H1 (cell line): Measurements from ENCODE around the gene NR2F1-AS1. TPM values are rescaled to one million over a fixed set of nuclear protein-coding genes. Genes with fewer than 3 reads are reported as not detected.

Experiments
- CTCF ChIA-PET: fragments of 300-600 bp; sonication (Branson Sonifier 250); formaldehyde crosslinking; loops from one replicate; lab custom pipeline; 2021; ENCODE audit not compliant: partially characterized antibody; lab: Charles Lee
- POLR2A ChIA-PET: fragments of 300-600 bp; sonication (Branson Sonifier 250); formaldehyde crosslinking; loops from one replicate; lab custom pipeline; 2021; ENCODE audit warnings: inconsistent platforms; ENCODE audit not compliant: partially characterized antibody; lab: Charles Lee
- DNase-seq, 2 experiments: peaks; one replicate each; pipeline versions ENCODE4 v3.0.0 to v3.0.0-alpha.2; 2010 to 2022; ENCODE audit warnings: low spot score in 2 of 2, low read depth in 1 of 2, mixed read lengths in 1 of 2
- FAIRE-seq: peaks from 2 replicates; lab custom pipeline; 2011; peaks lifted over from hg19 to GRCh38; lab: Jason Lieb, UNC
- H2AFZ ChIP-seq: 2 replicates; pipeline ENCODE4 v1.8.1; 2012; ENCODE audit warnings: low read length, inconsistent platforms
- H2AK5ac ChIP-seq: 2 replicates; pipeline ENCODE4 v1.6.1; 2013; ENCODE audit warnings: low read depth, low read length
- H2BK120ac ChIP-seq: replicated peaks from 2 replicates; pipeline ENCODE3; 2013; ENCODE audit warnings: low read depth, low read length, inconsistent platforms
- H2BK12ac ChIP-seq: 2 replicates; pipeline ENCODE4 v1.6.1; 2013; ENCODE audit warnings: low read depth, low read length
- H2BK15ac ChIP-seq: 2 replicates; pipeline ENCODE4 v1.6.1; 2013; ENCODE audit warnings: low read length
- H2BK20ac ChIP-seq: 2 replicates; pipeline ENCODE4 v1.6.1; 2013; ENCODE audit warnings: low read length
- H2BK5ac ChIP-seq: 2 replicates; pipeline ENCODE4 v1.6.1; 2013; ENCODE audit warnings: low read depth, low read length
- H3K14ac ChIP-seq: 2 replicates; pipeline ENCODE4 v1.6.1; 2013; ENCODE audit warnings: inconsistent platforms; ENCODE audit not compliant: insufficient read length
- H3K18ac ChIP-seq: 2 replicates; pipeline ENCODE4 v1.6.1; 2013; ENCODE audit warnings: low read length; ENCODE audit errors: extremely low read depth
- H3K23ac ChIP-seq: 2 replicates; pipeline ENCODE4 v1.6.1; 2013; ENCODE audit warnings: inconsistent platforms; ENCODE audit not compliant: insufficient read length
- H3K23me2 ChIP-seq: 2 replicates; pipeline ENCODE4 v1.6.1; 2013; ENCODE audit warnings: low read depth, low read length
- H3K27ac ChIP-seq: 2 replicates; pipeline ENCODE4 v1.6.1; 2011; ENCODE audit warnings: low read depth, low read length, inconsistent platforms
- H3K27me3 ChIP-seq, 4 experiments: replicated peaks in 1 of 4; 1 replicate in 1 of 4; 2 replicates in 3 of 4; pipeline versions ENCODE4 v1.6.1 to v1.8.1; 2011 to 2013; ENCODE audit warnings: low read length in 3 of 4, mild to moderate bottlenecking in 3 of 4, inconsistent platforms in 2 of 4, mixed read lengths in 2 of 4, moderate library complexity in 1 of 4; ENCODE audit not compliant: control insufficient read depth in 3 of 4, insufficient read depth in 3 of 4; ENCODE audit errors: extremely low read depth in 1 of 4
- H3K36me3 ChIP-seq, 4 experiments: 2 replicates each; pipeline versions ENCODE4 v1.6.1 to v1.8.1; 2011 to 2013; ENCODE audit warnings: mild to moderate bottlenecking in 4 of 4, low read length in 3 of 4, moderate library complexity in 2 of 4, control low read depth in 1 of 4, inconsistent platforms in 1 of 4; ENCODE audit not compliant: insufficient read depth in 4 of 4, control insufficient read depth in 2 of 4
- H3K4ac ChIP-seq: replicated peaks from 2 replicates; pipeline ENCODE3; 2013; ENCODE audit warnings: low read length, low read depth, mixed read lengths, inconsistent platforms; ENCODE audit not compliant: insufficient read length
- H3K4me1 ChIP-seq, 4 experiments: replicated peaks in 1 of 4; 1 replicate in 1 of 4; 2 replicates in 3 of 4; pipeline versions ENCODE4 v1.6.1 to v1.8.1; 2011 to 2013; ENCODE audit warnings: low read length in 3 of 4, inconsistent platforms in 2 of 4, mixed read lengths in 1 of 4; ENCODE audit not compliant: insufficient read depth in 4 of 4, control insufficient read depth in 3 of 4
- H3K4me2 ChIP-seq, 2 experiments: 2 replicates each; pipeline versions ENCODE4 v1.6.1 to v1.8.1; 2011 to 2013; ENCODE audit warnings: low read depth in 2 of 2, low read length in 2 of 2, control low read depth in 1 of 2, inconsistent platforms in 1 of 2, mild to moderate bottlenecking in 1 of 2; ENCODE audit not compliant: insufficient read depth in 1 of 2
- H3K4me3 ChIP-seq, 4 experiments: fragments of 200-600, 300-600 bp in 1 of 4; sonication (generic), shearing (Covaris generic), sonication (Bioruptor Twin) in 1 of 4; 2 replicates each; pipeline versions ENCODE4 v1.5.1 to v1.8.1; 2011 to 2016; ENCODE audit warnings: low read length in 4 of 4, low read depth in 3 of 4, control low read depth in 2 of 4, inconsistent platforms in 2 of 4, mild to moderate bottlenecking in 2 of 4, mixed read lengths in 1 of 4, moderate library complexity in 1 of 4; ENCODE audit not compliant: insufficient read depth in 2 of 4; ENCODE audit errors: extremely low read depth in 1 of 4
- H3K56ac ChIP-seq: replicated peaks from 2 replicates; pipeline ENCODE3; 2013; ENCODE audit warnings: low read depth, mild to moderate bottlenecking, mixed read lengths, low read length, inconsistent platforms; ENCODE audit not compliant: insufficient read length
- H3K79me1 ChIP-seq: 2 replicates; pipeline ENCODE4 v1.6.1; 2013; ENCODE audit warnings: low read depth, low read length, control low read depth
- H3K79me2 ChIP-seq, 2 experiments: 2 replicates each; pipeline versions ENCODE4 v1.6.1 to v1.8.1; 2012 to 2013; ENCODE audit warnings: low read length in 2 of 2, mild to moderate bottlenecking in 2 of 2, inconsistent platforms in 1 of 2; ENCODE audit not compliant: insufficient read depth in 2 of 2, control insufficient read depth in 1 of 2
- H3K9ac ChIP-seq, 4 experiments: replicated peaks in 1 of 4; 1 replicate in 1 of 4; 2 replicates in 3 of 4; pipeline versions ENCODE4 v1.6.1 to v1.8.1; 2011 to 2013; ENCODE audit warnings: low read depth in 3 of 4, low read length in 3 of 4, control low read depth in 2 of 4, mild to moderate bottlenecking in 2 of 4, moderate library complexity in 2 of 4, inconsistent platforms in 1 of 4; ENCODE audit errors: extremely low read depth in 1 of 4
- H3K9me3 ChIP-seq, 2 experiments: 2 replicates each; pipeline versions ENCODE4 v1.6.1 to v1.8.1; 2012 to 2013; ENCODE audit warnings: mild to moderate bottlenecking in 2 of 2, moderate library complexity in 2 of 2, control low read depth in 1 of 2, inconsistent platforms in 1 of 2, low read depth in 1 of 2, low read length in 1 of 2, mixed read lengths in 1 of 2; ENCODE audit not compliant: insufficient read depth in 2 of 2
- H4K20me1 ChIP-seq, 2 experiments: replicated peaks in 1 of 2; 2 replicates each; pipeline versions ENCODE3 to v1.8.1; 2011 to 2013; ENCODE audit warnings: inconsistent platforms in 2 of 2, low read length in 2 of 2, mild to moderate bottlenecking in 1 of 2; ENCODE audit not compliant: insufficient read depth in 2 of 2, control insufficient read depth in 1 of 2
- H4K5ac ChIP-seq: 2 replicates; pipeline ENCODE4 v1.6.1; 2013; ENCODE audit warnings: low read length, low read depth, mixed read lengths, inconsistent platforms; ENCODE audit not compliant: insufficient read length
- H4K8ac ChIP-seq: 2 replicates; pipeline ENCODE4 v1.8.0; 2013; ENCODE audit warnings: mild to moderate bottlenecking, moderate library complexity, low read length, inconsistent platforms; ENCODE audit not compliant: insufficient read depth; ENCODE audit errors: extremely low read depth
- H4K91ac ChIP-seq: replicated peaks from 2 replicates; pipeline ENCODE3; 2013; ENCODE audit warnings: low read length, mixed read lengths, inconsistent platforms; ENCODE audit not compliant: insufficient read length
- CTBP2 ChIP-seq: IDR thresholded peaks from 2 replicates; pipeline ENCODE4 v1.7.0; 2011; ENCODE audit warnings: borderline replicate concordance, mild to moderate bottlenecking, moderate library complexity, mixed read lengths, low read length; ENCODE audit not compliant: insufficient read depth, insufficient read length
- EZH2 ChIP-seq: fragments of 200-600 bp; sonication (generic); IDR thresholded peaks from 2 replicates; pipeline ENCODE4 v1.7.1; 2012; ENCODE audit warnings: low read depth, mild to moderate bottlenecking, moderate library complexity, low read length, inconsistent platforms; ENCODE audit not compliant: severe bottlenecking
- FOSL1 ChIP-seq: IDR thresholded peaks from 2 replicates; pipeline ENCODE4 v1.6.1; 2011; ENCODE audit warnings: mild to moderate bottlenecking, low read depth, low read length, moderate library complexity; ENCODE audit not compliant: insufficient read depth
- GABPA ChIP-seq: IDR thresholded peaks from 2 replicates; pipeline ENCODE4 v1.6.1; 2011; ENCODE audit warnings: mild to moderate bottlenecking, low read length, moderate library complexity, borderline replicate concordance; ENCODE audit not compliant: insufficient read depth
- RNF2 ChIP-seq: fragments of 200-900, 300-1000 bp; sonication (generic); IDR thresholded peaks from 2 replicates; pipeline ENCODE4 v1.7.1; 2016; ENCODE audit warnings: borderline replicate concordance, low read depth, mild to moderate bottlenecking, antibody characterized with exemption, low read length; ENCODE audit not compliant: poor library complexity, severe bottlenecking; ENCODE audit errors: missing control alignments
- SIN3A ChIP-seq, 2 experiments: IDR thresholded peaks in 1 of 2; conservative IDR thresholded peaks in 1 of 2; 2 replicates each; pipeline ENCODE4 v1.6.1; 2011 to 2012; ENCODE audit warnings: low read length in 2 of 2, improper control_type of control experiment in 1 of 2, low read depth in 1 of 2, mild to moderate bottlenecking in 1 of 2
- SRF ChIP-seq: IDR thresholded peaks from 2 replicates; pipeline ENCODE4 v1.6.1; 2011; ENCODE audit warnings: mild to moderate bottlenecking, low read depth, low read length, moderate library complexity
- SUZ12 ChIP-seq: fragments of 200-600 bp; sonication (generic); IDR thresholded peaks from 2 replicates; pipeline ENCODE4 v1.6.1; 2012; ENCODE audit warnings: mild to moderate bottlenecking, inconsistent platforms, low read length, moderate library complexity, mixed read lengths
- TBP ChIP-seq: IDR thresholded peaks from 2 replicates; pipeline ENCODE4 v1.6.1; 2011; ENCODE audit warnings: low read depth, low read length, improper control_type of control experiment
- TEAD4 ChIP-seq: IDR thresholded peaks from 2 replicates; pipeline ENCODE4 v1.6.1; 2012; ENCODE audit warnings: low read depth, low read length, inconsistent platforms, mixed read lengths
- WGBS, 2 experiments: shearing (Covaris generic) in 1 of 2; methylation state at CpG; one replicate each; pipeline versions ENCODE4 v1.1.6 to v1.1.7; 2013 to 2015; ENCODE audit warnings: low lambda C conversion rate in 2 of 2, mixed read lengths in 2 of 2, inconsistent platforms in 1 of 2, low coverage in 1 of 2, missing lambda C conversion rate in 1 of 2; ENCODE audit not compliant: insufficient replicate concordance in 2 of 2, insufficient coverage in 1 of 2, insufficient read length in 1 of 2; ENCODE audit errors: extremely low coverage in 1 of 2, missing lambda C conversion rate in 1 of 2; 5-methylcytosine and 5-hydroxymethylcytosine counted together
- polyA plus RNA-seq, 7 experiments: library from polyadenylated mRNA; depleted of rRNA in 3 of 7; stranded (reverse) in 5 of 7; unstranded in 2 of 7; fragments of >200 nt in 5 of 7; fragments of 200-250 nt in 2 of 7; gene quantifications; 1 replicate in 5 of 7; 2 replicates in 1 of 7; 4 replicates in 1 of 7; pipeline versions ENCODE4 v1.2.1 to v1.2.3, GENCODE V29; 2011 to 2013; ENCODE audit warnings: missing spikeins in 2 of 7, mixed read lengths in 2 of 7
- total RNA-seq: library from RNA; stranded (reverse); fragmentation: NEBNext Ultra II Directional; extraction: Animal tissue kit (Norgen Biotek cat#: 25700); gene quantifications from 2 replicates; pipeline ENCODE4 v1.2.1, GENCODE V29; 2021

Gene NR2F1-AS1
- total and polyA plus RNA-seq, 2 of the 8 experiments (the other 6 are each of a cell fraction or from before 2014, with no cell fraction given): 1.6 to 5.6 TPM

- no peak overlapping the region for H2BK120ac ChIP-seq
- no peaks in the 10 kb centered on the region for H3K79me2 ChIP-seq
- ChIA-PET CTCF (interaction anchor here (0.8 to 2.6 kb wide), 13 partner anchors 9 to 283 kb away, joined by 3 to 16 read pairs (median 4); no protein-coding TSS in a partner anchor), POLR2A (interaction anchor here (0.7 to 2.1 kb wide), 7 partner anchors 9 to 793 kb away, joined by 3 to 9 read pairs (median 4); no protein-coding TSS in a partner anchor)
- peaks cover 11 to 12% of the 10 kb centered on the region in 2 experiments for H4K20me1 ChIP-seq
- H2BK20ac ChIP-seq: no peak overlapping the region
- H2BK12ac ChIP-seq: no peak overlapping the region
- H4K91ac ChIP-seq: no peak overlapping the region
- H3K23me2 ChIP-seq: no peaks in the 10 kb centered on the region
- H2AFZ ChIP-seq: no peak overlapping the region
- peak overlapping the region; percentile 63 to 66 for H3K4me2 ChIP-seq
- H3K79me1 ChIP-seq: no peaks in the 10 kb centered on the region
- DNase-seq (peak in 1 of 2 experiments; percentile 72), FAIRE-seq (peak; percentile 39)
- no peak overlapping the region for H2BK5ac ChIP-seq
- H3K27me3 ChIP-seq: peaks cover 70 to 98% (median 86%) of the 10 kb centered on the region in 4 experiments
- H3K4me3 ChIP-seq: peak overlapping the region in 3 of 4 experiments; percentile 14 to 47 (median 20); a peak in 4 of 8 replicates
- no peak overlapping the region for H3K18ac ChIP-seq
- H3K9ac ChIP-seq: no peak overlapping the region
- H3K9me3 ChIP-seq: no peaks in the 10 kb centered on the region
- H3K4ac ChIP-seq: no peak overlapping the region
- H2AK5ac ChIP-seq: no peak overlapping the region
- no peak overlapping the region for H3K27ac ChIP-seq
- no peak overlapping the region for H3K56ac ChIP-seq
- no peak overlapping the region for H4K5ac ChIP-seq
- H3K36me3 ChIP-seq: no peaks in the 10 kb centered on the region
- no peak overlapping the region for H4K8ac ChIP-seq
- H2BK15ac ChIP-seq: no peak overlapping the region
- no peak overlapping the region for H3K23ac ChIP-seq
- WGBS, 2 experiments: 2% methylated on average over 34 of the region's 43 CpGs; no CpG with 5 or more reads in 1 of the 2 experiments
- no peak overlapping the region for H3K14ac ChIP-seq
- peaks cover 5 to 12% (median 9%) of the 10 kb centered on the region in 4 experiments; a peak in 6 of 7 replicates for H3K4me1 ChIP-seq
- TF ChIP-seq SIN3A (conservative IDR thresholded peaks at IDR 0.05 in 1 of 2, IDR thresholded peaks at IDR 0.05 in 1 of 2; ENCODE audit: low read depth in 1 of 2, low read length in 2 of 2): peak; percentile 81 to 84; a peak in 3 of 4 replicates
- peak; percentile 72 for TF ChIP-seq CTBP2
- TF ChIP-seq FOSL1: no peak
- peak; percentile 92 for TF ChIP-seq SUZ12
- TF ChIP-seq TEAD4: 0 out of 2 replicates have a peak, but pooled peaks have one; percentile 31
- no peak for TF ChIP-seq SRF
- peak; percentile 93 for TF ChIP-seq RNF2
- no peak for TF ChIP-seq GABPA
- TF ChIP-seq TBP: no peak
- peak; percentile 78 for TF ChIP-seq EZH2
Observed at GRCh38 chr5:93611976-93612854, 31.2 kb upstream of the NR2F1-AS1 start.
